Stimulated activated naive CD8-positive, alpha-beta T cell treated with anti-CD3 and anti-CD28 coated beads, Interleukin-15, amount 100 ng/mL, for 72 hours (primary cell): ENCODE measurements around the gene HRCT1.
A peak's percentile ranks its signal among the peaks of the same experiment; 100 is the strongest.
"Not testable (repeated sequence)": the region's sequence is repeated elsewhere in the genome, so short reads cannot be mapped to it uniquely, and the experiment has no call there.

Source experiments
- ATAC-seq: fragments of 150-1000 bp; cut with Tn5 transposase; 2 replicates; pipeline ENCODE4 v1.10.0; 2021; ENCODE audit warnings: mild to moderate bottlenecking, moderate library complexity
- DNase-seq, 2 donors: peaks; one replicate each; pipeline ENCODE4 v3.0.0; 2021 to 2022
- H3K27ac Mint-ChIP-seq, 2 donors: one replicate each; pipeline ENCODE4 v1.8.0; 2022; ENCODE audit warnings: mild to moderate bottlenecking in 2 of 2, mixed read lengths in 2 of 2, moderate library complexity in 2 of 2
- H3K27me3 Mint-ChIP-seq: one replicate; pipeline ENCODE4 v1.8.0; 2022; ENCODE audit warnings: mixed read lengths
- H3K4me1 Mint-ChIP-seq: one replicate; pipeline ENCODE4 v1.8.0; 2022; ENCODE audit warnings: mild to moderate bottlenecking, mixed read lengths
- H3K4me3 Mint-ChIP-seq, 2 donors: one replicate each; pipeline ENCODE4 v1.8.0; 2022; ENCODE audit warnings: mild to moderate bottlenecking in 2 of 2, mixed read lengths in 2 of 2, moderate library complexity in 1 of 2
- H3K9me3 Mint-ChIP-seq, 2 donors: one replicate each; pipeline ENCODE4 v1.8.0; 2022; ENCODE audit warnings: mixed read lengths in 2 of 2

Gene HRCT1

DNA sequence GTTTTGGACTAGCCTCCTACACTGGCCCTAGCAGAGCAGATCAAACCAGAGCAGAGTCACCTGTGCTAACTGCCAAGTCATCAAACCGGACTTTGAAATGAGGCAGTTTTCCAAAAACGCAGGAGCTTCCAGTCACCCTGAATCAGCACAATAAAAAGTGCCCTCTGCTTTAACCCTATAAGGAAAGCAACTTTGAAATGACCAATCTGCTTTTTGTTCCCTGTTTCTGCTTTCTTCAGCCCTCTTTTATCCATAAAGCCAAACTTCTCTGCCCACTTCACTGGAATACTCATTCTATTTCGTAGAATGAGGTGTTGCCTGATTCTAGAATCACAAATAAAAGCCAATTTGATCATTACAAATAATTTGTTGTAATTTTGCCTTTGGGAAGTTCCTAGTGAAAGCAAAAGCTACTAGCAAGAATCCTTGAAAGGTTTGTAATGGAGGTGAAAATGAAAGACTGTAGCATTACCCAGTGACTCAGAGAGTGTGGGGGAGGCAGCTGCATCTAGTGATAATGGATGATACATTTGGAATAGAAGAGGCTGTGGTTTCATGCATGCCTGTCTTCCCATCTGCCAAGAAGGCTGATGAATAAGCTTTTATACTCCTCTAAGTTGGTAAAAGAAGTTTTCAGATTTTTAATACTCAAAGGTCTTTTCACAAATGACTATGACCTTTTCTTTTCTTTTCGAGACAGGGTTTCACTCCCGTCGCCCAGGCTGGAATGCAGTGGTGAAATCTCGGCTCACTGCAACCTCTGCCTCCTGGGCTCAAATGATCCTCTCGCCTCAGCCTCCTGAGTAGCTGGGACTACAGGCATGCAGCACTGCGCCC lies 18.1 kb downstream of the HRCT1 start:
- Mint-ChIP-seq H3K27ac (peak overlapping the region; percentile 12 to 62), H3K9me3 (no peaks in the 10 kb centered on the region), H3K27me3 (no peaks in the 10 kb centered on the region), H3K4me1 (peaks cover 23% of the 10 kb centered on the region), H3K4me3 (peak overlapping the region; percentile 51 to 63)
- ATAC-seq: peak; percentile 75
- no peak for DNase-seq

DNA sequence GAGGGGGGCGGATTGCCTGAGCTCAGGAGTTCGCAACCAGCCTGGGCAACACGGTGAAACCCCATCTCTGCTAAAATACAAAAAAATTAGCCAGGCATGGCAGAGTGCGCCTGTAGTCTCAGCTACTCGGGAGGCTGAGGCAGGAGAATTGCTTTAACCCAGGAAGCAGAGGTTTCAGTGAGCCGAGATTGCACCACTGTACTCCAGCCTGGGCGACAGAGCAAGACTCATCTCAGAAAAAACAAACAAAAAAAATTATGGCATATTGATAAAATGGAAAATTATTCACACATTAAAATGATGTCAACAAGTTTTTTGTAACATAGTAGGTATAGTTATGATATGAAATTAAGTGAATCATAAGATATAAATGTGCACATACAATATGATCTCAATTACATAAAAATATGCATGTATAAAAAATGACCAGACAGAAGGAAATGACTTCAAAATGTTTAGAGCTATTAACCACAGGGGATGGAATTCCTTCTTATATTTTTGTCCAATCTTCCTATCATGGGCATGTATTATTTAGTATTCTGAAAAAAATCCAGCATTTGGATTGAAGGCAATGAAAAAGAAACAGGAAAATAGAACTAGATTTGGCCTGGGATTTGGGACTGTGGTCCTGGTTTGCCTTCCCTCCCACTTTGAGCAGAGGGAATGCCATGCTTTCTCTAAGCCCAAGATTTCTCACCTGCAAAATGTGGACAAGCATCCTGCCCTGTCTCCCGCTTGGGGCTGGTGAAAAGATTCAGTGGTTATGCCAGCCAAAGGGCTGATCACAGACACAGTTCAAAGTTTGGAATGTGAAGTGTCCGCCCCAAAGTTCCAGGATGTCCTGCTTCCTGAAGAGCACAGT lies 22.8 kb downstream of the HRCT1 start:
- ATAC-seq: no peak
- DNase-seq: no peak
- no peak overlapping the region for H3K27ac Mint-ChIP-seq
- no peaks in the 10 kb centered on the region for H3K9me3 Mint-ChIP-seq
- H3K4me3 Mint-ChIP-seq: no peak overlapping the region
- H3K4me1 Mint-ChIP-seq: peaks cover 24% of the 10 kb centered on the region
- H3K27me3 Mint-ChIP-seq: no peaks in the 10 kb centered on the region

DNA sequence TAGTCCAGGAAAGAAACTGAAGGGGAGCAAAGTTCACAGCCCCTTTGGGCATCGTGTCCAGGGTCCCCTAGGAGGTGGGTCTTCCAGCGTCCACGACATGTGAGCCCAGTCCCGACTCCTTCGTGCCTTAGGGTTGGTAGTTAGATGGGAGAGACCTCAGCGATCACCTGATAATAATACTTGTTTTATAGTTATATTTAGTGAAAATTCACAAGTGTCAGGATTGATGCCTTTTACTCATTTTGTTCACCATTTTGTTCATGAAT lies 23.4 kb downstream of the HRCT1 start:
- Mint-ChIP-seq H3K27ac (no peak overlapping the region), H3K4me3 (no peak overlapping the region), H3K9me3 (no peaks in the 10 kb centered on the region), H3K27me3 (no peaks in the 10 kb centered on the region), H3K4me1 (peaks cover 21% of the 10 kb centered on the region)
- ATAC-seq (no peak), DNase-seq (no peak)

DNA sequence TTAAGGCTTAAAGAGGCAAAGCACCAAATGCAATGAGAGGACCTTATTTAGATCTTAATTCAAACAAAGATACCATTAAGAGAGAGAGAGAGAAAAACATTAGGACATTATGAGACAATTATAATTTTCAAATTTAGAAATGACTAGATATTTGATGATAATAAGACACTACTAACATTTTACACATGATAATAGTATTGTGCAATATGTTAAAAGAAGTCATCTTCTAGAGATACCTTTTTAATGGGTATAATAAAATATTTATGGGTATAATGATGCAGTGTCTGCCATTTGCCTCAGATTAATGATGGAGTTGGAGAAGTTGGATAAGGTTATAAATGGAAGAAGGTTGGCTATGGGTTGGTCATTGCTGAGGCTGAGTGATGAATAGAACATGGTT lies 24.5 kb downstream of the HRCT1 start:
- Mint-ChIP-seq H3K27ac (no peak overlapping the region), H3K27me3 (no peaks in the 10 kb centered on the region), H3K4me1 (peaks cover 16% of the 10 kb centered on the region), H3K9me3 (no peaks in the 10 kb centered on the region), H3K4me3 (no peak overlapping the region)
- no peak for DNase-seq
- no peak for ATAC-seq

GRCh38 chr9:35930989-35931388 lies 25.0 kb downstream of the HRCT1 start:
- DNase-seq (no peak), ATAC-seq (no peak)
- Mint-ChIP-seq H3K4me1 (peaks cover 16% of the 10 kb centered on the region), H3K27ac (no peak overlapping the region), H3K4me3 (no peak overlapping the region), H3K9me3 (no peaks in the 10 kb centered on the region), H3K27me3 (no peaks in the 10 kb centered on the region)

DNA sequence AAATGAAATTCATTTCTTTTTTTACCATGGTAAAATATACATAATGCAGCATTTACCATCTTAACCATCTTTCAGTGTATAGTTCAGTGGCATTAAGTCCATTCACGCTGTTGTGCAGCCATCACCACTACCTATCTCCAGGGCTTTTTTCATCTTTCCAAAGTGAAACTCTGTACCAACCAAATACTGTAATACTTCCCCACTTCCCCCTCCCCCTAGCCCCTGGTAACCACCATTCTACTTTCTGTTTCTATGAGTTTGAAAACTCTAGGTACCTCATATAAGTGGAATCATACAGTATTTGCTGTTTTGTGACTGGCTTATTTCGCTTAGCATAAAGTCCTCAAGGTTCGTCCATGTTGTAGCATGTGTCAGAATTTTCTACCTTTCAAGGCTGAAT lies 26.7 kb downstream of the HRCT1 start:
- Mint-ChIP-seq H3K4me1 (peaks cover 16% of the 10 kb centered on the region), H3K27me3 (no peaks in the 10 kb centered on the region), H3K4me3 (no peak overlapping the region), H3K27ac (no peak overlapping the region), H3K9me3 (peaks cover 7 to 9% of the 10 kb centered on the region in 2 donors)
- DNase-seq: no peak
- peak; percentile 95 for ATAC-seq

DNA sequence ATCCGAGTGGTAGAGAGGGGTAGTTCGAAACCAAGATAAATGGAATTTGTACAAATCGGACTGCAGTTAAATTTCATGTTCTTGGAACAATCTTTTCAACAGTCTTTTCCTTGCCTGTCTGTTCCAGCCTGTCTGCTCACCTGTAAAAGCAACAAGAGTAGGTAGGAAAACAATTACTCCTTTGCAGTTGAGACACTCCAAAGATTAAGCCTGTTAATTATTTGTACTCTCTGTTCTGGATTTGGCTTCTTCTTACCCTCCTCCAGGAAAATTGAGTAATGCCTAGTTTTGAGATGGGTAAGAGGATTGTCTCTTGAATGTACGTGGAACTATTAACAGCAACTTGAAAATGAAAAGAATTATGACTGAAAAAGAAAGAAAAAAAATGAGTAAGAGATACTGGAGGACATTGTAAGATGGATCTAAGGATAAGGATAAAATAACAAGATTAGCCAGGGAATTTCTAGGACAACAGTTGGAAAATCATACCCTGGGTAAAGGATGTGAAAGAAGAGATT lies 27.6 kb downstream of the HRCT1 start:
- Mint-ChIP-seq H3K27ac (no peak overlapping the region), H3K9me3 (peaks cover 7 to 9% of the 10 kb centered on the region in 2 donors), H3K27me3 (no peaks in the 10 kb centered on the region), H3K4me3 (no peak overlapping the region), H3K4me1 (peaks cover 22% of the 10 kb centered on the region)
- no peak for DNase-seq
- no peak for ATAC-seq

- not testable (repeated sequence) for H3K9me3 Mint-ChIP-seq, H3K4me3 Mint-ChIP-seq, ATAC-seq, H3K27me3 Mint-ChIP-seq, H3K27ac Mint-ChIP-seq, DNase-seq
- peaks cover 26% of the 10 kb centered on the region for H3K4me1 Mint-ChIP-seq
These were observed 28.1 kb downstream of the HRCT1 start for GRCh38 chr9:35934069-35934468.

GRCh38 chr9:35935261-35935660 lies 29.3 kb downstream of the HRCT1 start:
- no peak for ATAC-seq
- Mint-ChIP-seq H3K9me3 (peaks cover 7 to 9% of the 10 kb centered on the region in 2 donors), H3K4me1 (peaks cover 38% of the 10 kb centered on the region), H3K4me3 (no peak overlapping the region), H3K27me3 (no peaks in the 10 kb centered on the region), H3K27ac (no peak overlapping the region)
- no peak for DNase-seq

- H3K4me1 Mint-ChIP-seq: peaks cover 45% of the 10 kb centered on the region
- H3K27me3 Mint-ChIP-seq: no peaks in the 10 kb centered on the region
- H3K9me3 Mint-ChIP-seq: peaks cover 7 to 9% of the 10 kb centered on the region in 2 donors
- DNase-seq (no peak), ATAC-seq (no peak)
- H3K4me3 Mint-ChIP-seq: no peak overlapping the region
- peak overlapping the region in 1 of 2 donors; percentile 52 for H3K27ac Mint-ChIP-seq
These were observed 29.9 kb downstream of the HRCT1 start for GRCh38 chr9:35935755-35936509.

DNA sequence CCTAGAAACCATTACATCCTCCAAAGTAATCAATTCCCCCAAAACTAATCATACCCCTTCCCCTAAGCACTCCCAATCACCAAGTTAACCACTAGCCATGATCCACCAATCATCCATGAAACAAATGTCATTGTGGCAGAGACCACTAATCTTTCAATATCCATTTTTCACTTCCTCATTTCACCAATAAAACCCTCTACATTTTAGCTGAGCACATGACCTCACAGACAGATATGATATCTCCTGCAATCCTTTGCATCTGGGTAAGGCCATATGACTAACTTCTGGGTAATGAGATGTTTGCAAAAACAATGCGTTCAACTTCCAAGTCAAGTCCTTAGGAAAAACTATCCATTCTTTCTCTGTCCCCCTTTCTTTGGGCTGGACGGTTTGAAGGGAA lies 31.2 kb downstream of the HRCT1 start:
- Mint-ChIP-seq H3K9me3 (peaks cover 7 to 9% of the 10 kb centered on the region in 2 donors), H3K4me3 (no peak overlapping the region), H3K4me1 (peaks cover 53% of the 10 kb centered on the region), H3K27ac (no peak overlapping the region), H3K27me3 (no peaks in the 10 kb centered on the region)
- DNase-seq: no peak
- ATAC-seq: no peak

DNA sequence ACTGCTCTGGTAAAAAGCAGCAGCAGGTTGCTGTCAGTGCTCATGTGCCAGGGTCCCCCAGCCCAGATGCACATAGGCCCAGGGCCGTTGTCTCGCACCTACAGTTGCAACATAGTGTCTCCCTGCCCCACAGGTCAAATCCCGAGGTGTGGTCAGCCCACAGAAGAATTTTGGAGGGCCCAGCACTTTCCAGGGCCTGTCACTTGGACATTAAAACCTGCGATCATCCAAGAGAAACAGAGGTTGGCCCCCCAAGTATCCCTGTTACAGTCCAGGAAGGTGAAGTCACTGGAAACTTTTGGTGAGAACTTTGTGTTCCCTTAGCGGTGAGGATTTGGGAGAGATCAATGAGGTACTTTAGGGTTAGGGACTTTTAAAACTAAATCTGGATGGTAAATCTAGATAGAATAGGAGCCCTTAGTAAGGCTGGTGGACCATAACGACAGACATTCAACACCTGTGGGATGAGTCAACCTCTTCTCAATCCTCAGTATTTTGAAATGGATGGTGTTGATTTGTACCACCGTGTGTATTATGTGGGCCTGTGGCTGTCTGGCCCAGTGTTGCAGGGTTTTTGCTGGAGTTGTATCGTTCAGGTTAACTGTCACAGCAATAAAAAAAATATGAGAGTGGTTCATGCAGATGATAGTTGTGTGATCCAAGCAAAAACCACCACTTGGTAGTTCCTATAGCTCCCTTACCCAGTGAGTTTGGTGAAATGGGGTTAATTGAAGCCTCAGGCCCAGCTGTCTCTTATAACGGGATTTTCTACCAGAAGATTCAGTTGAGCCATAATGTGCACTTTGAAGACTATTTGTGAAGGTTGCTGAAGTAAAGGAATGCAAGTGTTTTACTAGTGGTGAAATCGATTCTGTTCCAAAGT lies 32.7 kb downstream of the HRCT1 start:
- Mint-ChIP-seq H3K4me1 (peaks cover 40% of the 10 kb centered on the region), H3K27ac (no peak overlapping the region)

GRCh38 chr9:35939679-35940250 lies 33.8 kb downstream of the HRCT1 start:
- no peak for DNase-seq
- Mint-ChIP-seq H3K4me1 (peaks cover 40% of the 10 kb centered on the region), H3K4me3 (peak overlapping the region in 1 of 2 donors; percentile 11), H3K27ac (no peak overlapping the region), H3K9me3 (peaks cover 7 to 9% of the 10 kb centered on the region in 2 donors), H3K27me3 (no peaks in the 10 kb centered on the region)
- ATAC-seq: no peak

More for the DNA sequence above, 32.7 kb downstream of the HRCT1 start:
- H3K9me3 Mint-ChIP-seq: peaks cover 7 to 9% of the 10 kb centered on the region in 2 donors
- no peak overlapping the region for H3K4me3 Mint-ChIP-seq
- ATAC-seq (no peak), DNase-seq (no peak)
- no peaks in the 10 kb centered on the region for H3K27me3 Mint-ChIP-seq
